Activated CD4-positive, alpha-beta T cell treated with anti-CD3 and anti-CD28 coated beads, Interleukin-2, amount 50 U/mL, for 4 hours (primary cell): Measurements from ENCODE around the gene SUN5.

ENCODE experiments used
- DNase-seq, 2 experiments: peaks; one replicate each; pipeline ENCODE4 v3.0.0-alpha.2; 2020

The SUN5 gene

GRCh38 chr20:33026779-33027759, 22.8 kb upstream of the SUN5 start:
- no peak for DNase-seq

DNA sequence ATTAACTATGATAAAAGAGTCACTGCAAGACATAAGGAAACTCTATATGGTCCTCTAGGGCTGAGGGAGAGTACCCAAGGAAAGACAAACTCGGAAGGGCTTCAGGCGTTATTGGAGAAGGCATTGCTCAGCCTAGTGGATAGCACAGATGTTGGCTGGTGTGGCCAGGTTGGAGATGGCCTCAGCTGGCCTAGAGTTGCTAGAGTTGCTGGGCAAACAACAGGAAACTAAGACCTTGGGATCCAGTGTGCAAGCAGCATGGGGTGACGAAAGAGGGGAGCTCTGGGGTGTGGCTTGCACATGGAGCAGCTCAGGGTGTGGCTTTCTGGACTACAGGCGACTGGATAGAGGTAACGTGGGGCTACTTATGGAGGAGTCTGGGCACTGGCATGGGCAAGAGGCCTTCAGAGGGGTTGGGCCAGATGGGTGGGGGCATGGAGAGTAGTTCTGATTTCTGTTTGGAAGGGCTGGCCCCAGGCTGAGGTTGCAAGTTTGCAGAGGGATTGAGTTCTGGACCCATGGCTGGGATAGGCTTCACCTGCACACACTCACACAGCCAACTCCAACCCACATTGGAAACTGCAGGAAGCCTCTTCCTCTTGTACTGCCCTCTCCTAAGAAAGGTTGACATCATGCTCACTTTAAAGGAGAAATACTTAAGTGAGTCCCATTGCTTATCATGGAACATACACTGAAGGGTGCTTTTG, 22.0 kb upstream of the SUN5 start:
- DNase-seq = no peak

DNA sequence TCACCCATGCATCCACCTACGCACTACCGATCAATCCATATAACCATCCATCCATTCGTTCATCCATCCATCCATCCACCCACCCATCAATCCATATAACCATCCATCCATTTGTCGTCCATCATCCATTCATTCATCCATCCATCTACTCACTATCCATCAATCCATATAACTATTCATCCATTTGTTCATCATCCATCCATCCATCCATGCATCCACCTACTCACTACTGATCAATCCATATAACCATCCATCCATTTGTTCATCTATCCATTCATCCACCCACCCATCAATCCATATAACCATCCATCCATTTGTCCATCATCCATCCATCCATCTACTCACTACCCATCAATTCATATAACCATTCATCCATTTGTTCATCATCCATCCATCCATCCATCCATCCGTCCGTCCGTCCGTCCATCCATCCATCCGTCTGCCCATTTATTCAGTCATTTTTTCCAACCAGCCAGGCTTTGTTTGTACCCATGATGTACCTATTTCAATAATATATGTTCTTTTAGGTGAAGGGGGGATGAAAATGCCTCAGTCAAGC, 21.2 kb upstream of the SUN5 start:
- no peak for DNase-seq

DNA sequence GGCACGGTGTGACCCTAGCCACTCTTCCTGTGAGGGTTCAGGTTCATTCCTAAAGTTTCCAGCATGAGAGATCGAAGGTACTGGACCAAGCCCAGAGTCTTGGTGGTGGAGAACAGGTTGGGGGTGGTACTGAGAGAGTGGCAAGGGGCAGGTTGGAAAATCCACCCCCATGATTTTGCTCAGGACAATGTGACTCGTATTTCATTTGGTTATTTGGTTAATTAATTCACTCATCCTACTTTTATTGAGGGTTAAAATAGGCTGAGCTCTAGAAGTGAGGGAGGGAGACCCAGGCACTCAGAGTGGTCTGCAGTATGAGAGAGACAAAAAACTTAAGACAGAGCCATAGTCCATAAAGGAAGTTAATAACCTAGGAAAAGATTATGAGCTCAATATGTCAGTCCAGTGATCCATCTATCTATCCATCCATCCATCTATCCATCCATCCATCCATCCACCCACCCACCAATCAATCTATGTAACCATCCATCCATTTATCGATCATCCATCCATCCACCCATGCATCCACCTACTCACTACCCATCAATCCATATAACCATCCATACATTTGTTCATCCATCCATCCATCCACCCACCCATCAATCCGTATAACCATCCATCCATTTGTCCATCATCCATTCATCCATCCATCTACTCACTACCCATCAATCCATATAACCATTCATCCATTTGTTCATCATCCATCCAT, 20.5 kb upstream of the SUN5 start:
- no peak for DNase-seq

GRCh38 chr20:33024243-33024560, 20.0 kb upstream of the SUN5 start:
- no peak for DNase-seq

- DNase-seq = no peak
These were observed 19.4 kb upstream of the SUN5 start for GRCh38 chr20:33023439-33024242.

- no peak for DNase-seq
These were observed 18.6 kb upstream of the SUN5 start for GRCh38 chr20:33022694-33023438.

GRCh38 chr20:33022289-33022688, 18.1 kb upstream of the SUN5 start:
- no peak for DNase-seq

DNA sequence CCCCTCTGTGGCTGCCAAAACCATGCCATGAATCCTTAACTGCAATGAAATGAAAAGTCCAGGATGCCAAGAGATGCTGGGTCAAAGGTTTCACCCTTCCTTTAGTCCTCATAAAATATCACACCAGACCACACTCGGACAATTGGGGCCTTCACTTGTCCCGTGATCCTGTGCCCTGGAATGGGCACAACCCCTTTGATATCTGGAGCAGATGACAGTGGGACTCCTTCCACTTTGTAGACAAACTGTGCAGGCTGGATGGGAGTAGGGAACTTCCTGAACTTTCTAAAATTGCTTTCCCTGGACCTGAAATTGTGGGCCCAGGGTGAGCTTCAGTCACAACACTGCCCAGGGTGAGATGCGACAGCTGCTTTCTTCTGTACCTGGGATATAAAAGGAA, 17.6 kb upstream of the SUN5 start:
- DNase-seq = no peak

DNA sequence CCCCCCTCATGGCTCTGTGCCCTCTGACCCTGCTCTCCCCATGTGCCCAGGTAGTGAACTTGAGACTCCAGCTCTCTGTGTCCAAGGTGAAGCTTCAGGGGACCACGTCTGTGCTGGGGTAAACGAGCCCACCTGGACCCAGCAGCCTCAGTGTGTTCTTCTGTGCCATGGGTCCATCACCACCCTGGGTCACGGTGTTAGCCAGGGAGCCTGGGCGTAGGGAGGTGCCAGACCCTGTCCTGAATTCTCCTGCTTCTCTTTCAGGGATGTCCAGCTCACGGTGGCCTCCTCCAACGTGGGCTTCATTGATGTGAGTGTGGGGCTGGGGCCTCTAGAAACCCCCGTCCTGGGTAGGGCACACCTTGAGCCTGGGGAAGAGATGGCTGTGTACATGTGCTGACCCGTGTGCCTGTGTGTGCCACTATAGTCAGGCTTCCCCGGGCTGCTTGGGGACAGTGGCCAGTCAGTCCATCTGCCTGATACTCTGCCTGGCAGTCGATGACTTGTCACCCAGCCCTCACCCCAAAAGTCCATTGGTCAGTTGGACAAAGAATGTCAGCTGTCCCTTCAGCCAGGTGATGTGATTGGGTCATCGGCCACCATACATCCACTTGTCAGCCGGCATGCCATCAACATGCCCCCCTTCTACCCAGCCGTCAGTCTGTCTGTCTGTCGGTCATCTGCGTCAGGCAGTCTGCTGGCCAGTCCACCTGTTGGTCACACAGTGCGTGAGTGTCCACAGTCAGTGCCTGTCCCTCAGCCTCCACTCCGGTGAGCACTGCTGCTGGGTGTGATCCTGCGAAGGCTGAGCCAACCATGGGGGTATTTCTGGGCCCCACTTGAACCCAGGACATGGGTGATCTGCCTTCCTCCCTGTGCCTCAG, 16.3 kb upstream of the SUN5 start:
- no peak for DNase-seq

DNA sequence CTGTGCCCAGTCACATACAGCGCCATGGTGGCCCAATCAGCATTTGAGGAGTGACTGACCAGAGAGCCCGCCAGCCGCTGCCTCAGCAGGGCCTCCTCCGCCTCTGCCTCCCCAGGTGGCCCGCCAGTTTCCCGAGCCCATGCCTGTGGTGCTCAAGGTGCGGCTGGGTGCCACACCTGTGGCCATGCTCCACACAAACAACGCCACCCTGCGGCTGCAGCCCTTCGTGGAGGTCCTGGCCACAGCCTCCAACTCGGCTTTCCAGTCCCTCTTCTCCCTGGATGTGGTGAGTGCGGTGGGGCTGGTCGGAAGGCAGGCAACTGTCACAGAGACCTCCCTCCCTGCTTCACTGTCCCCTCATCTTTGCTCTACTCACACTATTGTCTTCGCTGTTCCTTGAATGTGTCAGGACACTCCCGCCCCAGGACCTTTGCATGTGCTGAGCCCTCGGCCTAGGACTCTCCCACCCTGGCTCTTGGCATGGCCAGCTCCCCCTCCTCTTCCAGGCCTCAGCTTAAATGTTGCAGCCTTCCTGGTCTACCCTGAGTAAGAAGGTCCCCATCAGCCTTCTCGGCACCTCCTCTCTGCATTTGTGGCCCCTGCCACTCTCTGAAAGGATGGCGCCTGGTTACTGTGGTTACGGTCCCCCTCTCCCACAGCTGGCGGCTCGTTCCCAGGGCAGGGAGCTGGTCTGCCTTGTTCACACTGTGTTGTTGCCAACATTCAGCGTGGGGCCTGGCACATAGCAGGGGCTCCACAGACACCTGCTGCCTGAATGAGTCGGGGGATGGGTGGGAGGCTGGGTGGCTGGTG, 15.4 kb upstream of the SUN5 start:
- DNase-seq = no peak

GRCh38 chr20:33018169-33018931, 14.1 kb upstream of the SUN5 start:
- no peak for DNase-seq

DNA sequence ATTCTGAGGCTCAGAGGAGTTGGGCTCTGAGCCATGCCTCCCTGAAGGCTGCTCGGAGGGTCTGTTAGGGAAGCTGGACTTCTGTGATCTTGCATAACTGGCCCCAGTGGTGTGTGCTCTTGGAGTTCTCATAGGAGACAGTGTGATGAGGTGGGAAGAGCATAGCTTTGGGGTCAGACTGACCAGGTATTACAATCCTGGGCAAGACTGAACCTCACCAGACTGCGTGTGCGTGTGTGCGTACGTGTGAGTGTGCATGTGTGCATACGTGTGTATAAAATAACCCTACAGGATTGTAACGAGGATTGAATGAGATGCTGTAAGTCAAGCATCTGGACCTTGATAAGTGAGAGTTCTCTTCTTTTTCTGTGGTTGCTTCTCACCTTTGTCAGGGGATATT, 13.3 kb upstream of the SUN5 start:
- no peak for DNase-seq

DNA sequence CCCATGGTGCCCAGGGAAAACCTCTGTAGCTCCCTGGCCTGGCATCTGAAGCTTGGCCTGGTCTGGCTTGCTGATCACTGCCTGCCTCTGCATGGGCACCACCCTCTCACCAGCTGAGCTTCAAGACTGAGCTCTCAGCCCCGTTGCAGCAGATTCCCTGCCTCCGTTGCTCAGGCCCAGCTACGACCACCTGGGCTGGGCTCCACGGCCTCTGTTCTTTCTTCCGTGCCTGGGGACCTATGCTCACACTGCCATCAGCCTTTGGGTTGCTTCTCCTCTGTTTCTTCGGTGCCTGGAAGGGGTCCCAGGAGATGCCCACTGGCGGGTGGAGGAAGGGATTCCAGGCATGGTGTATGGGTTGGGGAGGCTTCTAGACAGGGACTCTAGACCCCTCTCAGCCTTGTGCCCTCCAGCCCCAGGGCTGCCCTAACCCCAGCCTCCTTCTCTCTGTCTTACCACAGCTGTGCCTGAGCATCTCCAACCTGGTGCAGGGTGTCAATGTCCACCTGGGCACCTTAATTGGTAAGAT, 12.4 kb upstream of the SUN5 start:
- DNase-seq = no peak

GRCh38 chr20:33015700-33016580, 11.7 kb upstream of the SUN5 start:
- no peak for DNase-seq

DNA sequence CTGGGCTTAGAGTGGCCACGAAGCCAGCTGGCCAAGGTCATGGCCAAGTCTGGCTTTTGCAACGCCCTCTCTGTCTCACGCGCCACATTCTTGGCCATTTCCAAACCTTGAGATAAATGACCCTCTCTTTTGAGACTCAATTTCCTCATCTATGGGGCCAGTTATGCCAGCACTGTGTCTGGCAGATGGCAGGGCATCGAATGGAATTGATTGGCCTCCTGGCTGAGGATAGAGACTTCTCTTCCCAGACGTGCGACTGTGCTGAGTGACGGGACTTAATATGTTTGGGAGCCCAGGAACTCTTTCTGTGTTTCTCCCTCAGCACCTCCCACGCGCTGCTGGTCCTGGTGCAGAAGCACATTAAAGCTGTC, 10.9 kb upstream of the SUN5 start:
- no peak for DNase-seq

- DNase-seq = no peak
These were observed 10.3 kb upstream of the SUN5 start for GRCh38 chr20:33014336-33015113.
